ENCODE data around the gene HDAC4.

GRCh38 chr2:239353692-239354091 lies 47.1 kb downstream of the HDAC4 start:
- no peak for TF ChIP-seq CTCF (IDR thresholded peaks at IDR 0.05)
- TF ChIP-seq POLR2AphosphoS5 (IDR thresholded peaks at IDR 0.05) = no peak
- no peak for TF ChIP-seq POLR2A (IDR thresholded peaks at IDR 0.05)
